Suprapubic skin (tissue), 4 donors: ENCODE results near the gene JAKMIP1. TPM values are rescaled to one million over a fixed set of nuclear protein-coding genes. Genes with fewer than 3 reads are reported as not detected.

Source experiments
- DNase-seq, 2 donors: peaks; one replicate each; pipeline ENCODE4 v3.0.0-alpha.2; 2019; ENCODE audit warnings: low spot score in 2 of 2
- H3K27ac ChIP-seq: fragments of 200-600 bp; sonication (generic); one replicate; pipeline ENCODE4 v1.5.1; 2019
- H3K27me3 ChIP-seq: fragments of 200-600 bp; sonication (generic); one replicate; pipeline ENCODE4 v1.5.1; 2019
- H3K36me3 ChIP-seq: fragments of 200-600 bp; sonication (generic); one replicate; pipeline ENCODE4 v1.5.1; 2019
- H3K4me1 ChIP-seq: fragments of 200-600 bp; sonication (generic); one replicate; pipeline ENCODE4 v1.5.1; 2019
- H3K4me3 ChIP-seq: fragments of 200-600 bp; sonication (generic); one replicate; pipeline ENCODE4 v1.5.1; 2019; ENCODE audit warnings: mild to moderate bottlenecking
- H3K9me3 ChIP-seq: fragments of 200-600 bp; sonication (generic); one replicate; pipeline ENCODE4 v1.5.1; 2019
- EP300 ChIP-seq: sonication (generic); formaldehyde crosslinking; IDR thresholded peaks from one replicate; pipeline ENCODE4 v1.6.1; 2017; ENCODE audit warnings: antibody characterized with exemption
- POLR2A ChIP-seq, 2 donors: fragments of 450-650 bp; IDR thresholded peaks; one replicate each; pipeline ENCODE4 v1.6.1; 2017; ENCODE audit warnings: antibody characterized with exemption in 2 of 2, mild to moderate bottlenecking in 2 of 2, moderate library complexity in 2 of 2
- POLR2AphosphoS5 ChIP-seq, 3 donors: sonication (generic); formaldehyde crosslinking; IDR thresholded peaks; one replicate each; pipeline ENCODE4 v1.6.1; 2017; ENCODE audit warnings: antibody characterized with exemption in 3 of 3
- WGBS: methylation state at CpG from one replicate; pipeline ENCODE4 v1.1.5; 2018; 5-methylcytosine and 5-hydroxymethylcytosine counted together
- total RNA-seq, 4 donors: library from RNA; depleted of rRNA; stranded (reverse); fragments of >200 nt; gene quantifications; one replicate each; pipeline ENCODE4 v1.1.0, GENCODE V29; 2016
- TF ChIP-seq, protein P1 (sequence below), 2 donors: fragments of 200-600 bp in 1 of 2; fragments of 450-650 bp in 1 of 2; sonication (generic) in 1 of 2; IDR thresholded peaks; one replicate each; pipeline ENCODE4 v1.5.1; 2016 to 2019; ENCODE audit warnings: antibody characterized with exemption in 2 of 2, mild to moderate bottlenecking in 1 of 2, moderate library complexity in 1 of 2

Gene JAKMIP1
- total RNA-seq, 4 donors from 2014 or later, result 0.24 TPM; not detected in 3

DNA sequence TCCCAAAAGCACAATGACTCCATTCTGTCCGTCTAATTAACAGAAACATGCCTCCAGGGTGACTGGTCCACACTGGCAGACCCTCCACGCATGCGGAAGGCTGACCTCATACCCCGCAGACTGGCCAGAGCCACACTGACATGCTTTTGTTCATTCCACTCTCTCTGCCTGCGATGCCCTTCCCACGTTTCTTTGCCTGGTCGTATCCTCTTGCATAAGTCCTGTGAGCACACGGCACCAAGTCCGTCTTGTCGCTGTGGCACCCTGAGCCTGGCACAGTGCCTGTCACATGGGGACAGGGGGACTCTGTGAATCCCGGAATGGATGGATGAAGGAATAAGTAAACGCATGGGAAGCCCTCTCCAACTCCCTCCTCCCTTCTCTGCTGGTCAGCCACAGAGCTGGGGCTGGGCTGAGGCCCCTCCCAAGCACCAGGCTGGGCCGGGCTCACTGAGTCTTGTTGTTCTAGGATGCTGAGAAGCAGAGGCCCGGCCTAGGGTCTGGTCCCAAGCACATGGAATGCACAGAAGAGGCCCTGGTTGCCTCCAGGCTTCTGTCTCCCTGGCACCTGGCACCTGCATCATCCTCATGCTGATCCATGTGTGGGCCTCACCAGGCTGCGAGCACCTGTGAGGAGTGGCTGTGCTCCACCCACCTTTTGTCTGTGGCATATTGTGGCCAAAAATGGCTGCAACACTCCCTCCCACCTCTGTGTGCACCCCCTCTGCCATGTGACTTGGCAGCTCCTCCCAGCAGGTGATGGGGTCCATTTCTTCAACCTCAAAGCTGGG, 143.2 kb downstream of the JAKMIP1 start:
- Histone ChIP-seq H3K9me3 (peaks cover 18% of the 10 kb centered on the region), H3K4me1 (no peaks in the 10 kb centered on the region), H3K4me3 (no peak overlapping the region), H3K36me3 (no peaks in the 10 kb centered on the region), H3K27me3 (no peaks in the 10 kb centered on the region), H3K27ac (no peak overlapping the region)
- 89% methylated on average over 15 of the region's 15 CpGs for WGBS
- no peak for DNase-seq
- no peak for TF ChIP-seq POLR2AphosphoS5 (IDR thresholded peaks at IDR 0.05)
- TF ChIP-seq, protein P1, sequence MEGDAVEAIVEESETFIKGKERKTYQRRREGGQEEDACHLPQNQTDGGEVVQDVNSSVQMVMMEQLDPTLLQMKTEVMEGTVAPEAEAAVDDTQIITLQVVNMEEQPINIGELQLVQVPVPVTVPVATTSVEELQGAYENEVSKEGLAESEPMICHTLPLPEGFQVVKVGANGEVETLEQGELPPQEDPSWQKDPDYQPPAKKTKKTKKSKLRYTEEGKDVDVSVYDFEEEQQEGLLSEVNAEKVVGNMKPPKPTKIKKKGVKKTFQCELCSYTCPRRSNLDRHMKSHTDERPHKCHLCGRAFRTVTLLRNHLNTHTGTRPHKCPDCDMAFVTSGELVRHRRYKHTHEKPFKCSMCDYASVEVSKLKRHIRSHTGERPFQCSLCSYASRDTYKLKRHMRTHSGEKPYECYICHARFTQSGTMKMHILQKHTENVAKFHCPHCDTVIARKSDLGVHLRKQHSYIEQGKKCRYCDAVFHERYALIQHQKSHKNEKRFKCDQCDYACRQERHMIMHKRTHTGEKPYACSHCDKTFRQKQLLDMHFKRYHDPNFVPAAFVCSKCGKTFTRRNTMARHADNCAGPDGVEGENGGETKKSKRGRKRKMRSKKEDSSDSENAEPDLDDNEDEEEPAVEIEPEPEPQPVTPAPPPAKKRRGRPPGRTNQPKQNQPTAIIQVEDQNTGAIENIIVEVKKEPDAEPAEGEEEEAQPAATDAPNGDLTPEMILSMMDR (IDR thresholded peaks at IDR 0.05), result no peak
- TF ChIP-seq POLR2A (IDR thresholded peaks at IDR 0.05), result no peak
- TF ChIP-seq EP300, result no peak

DNA sequence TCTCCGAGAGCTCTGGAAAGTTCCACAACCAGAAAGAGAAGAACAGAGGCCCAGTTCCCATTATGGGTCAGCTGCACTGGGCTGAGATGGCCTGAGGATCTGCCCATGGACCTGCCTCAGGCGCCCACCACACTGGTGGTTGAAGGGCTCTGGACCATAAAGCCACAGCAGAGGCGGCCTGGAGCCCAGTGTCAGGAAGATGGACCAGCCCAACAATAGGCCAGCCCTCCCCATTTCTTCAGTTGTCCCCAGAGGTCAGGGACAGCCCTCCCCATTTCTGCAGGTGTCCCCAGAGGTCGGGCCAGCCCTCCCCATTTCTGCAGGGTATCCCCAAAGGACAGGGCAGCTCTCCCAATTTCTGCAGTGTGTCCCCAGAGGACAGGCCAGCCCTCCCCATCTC, 144.9 kb downstream of the JAKMIP1 start:
- peaks cover 18% of the 10 kb centered on the region for H3K9me3 ChIP-seq
- no peaks in the 10 kb centered on the region for H3K36me3 ChIP-seq
- H3K27me3 ChIP-seq, result peaks cover 8% of the 10 kb centered on the region
- no peak overlapping the region for H3K27ac ChIP-seq
- TF ChIP-seq EP300 (no peak), POLR2A (IDR thresholded peaks at IDR 0.05) (no peak), POLR2AphosphoS5 (IDR thresholded peaks at IDR 0.05) (no peak)
- TF ChIP-seq, protein P1 (IDR thresholded peaks at IDR 0.05), result no peak
- no peak for DNase-seq
- WGBS, result 77% methylated on average over 4 of the region's 4 CpGs
- no peak overlapping the region for H3K4me3 ChIP-seq
- no peaks in the 10 kb centered on the region for H3K4me1 ChIP-seq

DNA sequence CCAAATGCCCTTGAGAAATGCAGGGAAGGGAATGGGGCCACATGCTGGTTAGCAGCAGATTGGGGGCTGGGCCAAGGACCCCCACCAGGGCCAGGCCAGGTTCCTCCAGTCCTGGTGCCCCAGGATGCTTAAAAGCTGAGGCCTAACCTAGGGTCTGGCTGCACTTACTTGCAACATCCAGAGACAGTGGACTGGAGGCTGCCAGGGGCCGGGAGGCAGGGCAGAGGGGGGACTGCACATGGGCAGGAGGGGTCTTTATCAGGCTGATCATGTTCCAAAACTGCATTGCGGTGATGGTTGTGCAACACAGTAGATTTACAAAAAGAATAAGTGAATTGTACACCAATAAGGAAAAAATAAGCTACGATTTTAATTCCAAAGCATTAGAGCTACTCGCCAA, 145.3 kb downstream of the JAKMIP1 start:
- Histone ChIP-seq H3K27ac (no peak overlapping the region), H3K36me3 (no peaks in the 10 kb centered on the region), H3K27me3 (peaks cover 12% of the 10 kb centered on the region), H3K4me1 (no peaks in the 10 kb centered on the region), H3K4me3 (no peak overlapping the region), H3K9me3 (peaks cover 18% of the 10 kb centered on the region)
- no peak for DNase-seq
- WGBS, result 89% methylated on average over 4 of the region's 4 CpGs
- TF ChIP-seq POLR2A (IDR thresholded peaks at IDR 0.05), result no peak
- no peak for TF ChIP-seq EP300
- TF ChIP-seq, protein P1 (IDR thresholded peaks at IDR 0.05), result no peak
- no peak for TF ChIP-seq POLR2AphosphoS5 (IDR thresholded peaks at IDR 0.05)

DNA sequence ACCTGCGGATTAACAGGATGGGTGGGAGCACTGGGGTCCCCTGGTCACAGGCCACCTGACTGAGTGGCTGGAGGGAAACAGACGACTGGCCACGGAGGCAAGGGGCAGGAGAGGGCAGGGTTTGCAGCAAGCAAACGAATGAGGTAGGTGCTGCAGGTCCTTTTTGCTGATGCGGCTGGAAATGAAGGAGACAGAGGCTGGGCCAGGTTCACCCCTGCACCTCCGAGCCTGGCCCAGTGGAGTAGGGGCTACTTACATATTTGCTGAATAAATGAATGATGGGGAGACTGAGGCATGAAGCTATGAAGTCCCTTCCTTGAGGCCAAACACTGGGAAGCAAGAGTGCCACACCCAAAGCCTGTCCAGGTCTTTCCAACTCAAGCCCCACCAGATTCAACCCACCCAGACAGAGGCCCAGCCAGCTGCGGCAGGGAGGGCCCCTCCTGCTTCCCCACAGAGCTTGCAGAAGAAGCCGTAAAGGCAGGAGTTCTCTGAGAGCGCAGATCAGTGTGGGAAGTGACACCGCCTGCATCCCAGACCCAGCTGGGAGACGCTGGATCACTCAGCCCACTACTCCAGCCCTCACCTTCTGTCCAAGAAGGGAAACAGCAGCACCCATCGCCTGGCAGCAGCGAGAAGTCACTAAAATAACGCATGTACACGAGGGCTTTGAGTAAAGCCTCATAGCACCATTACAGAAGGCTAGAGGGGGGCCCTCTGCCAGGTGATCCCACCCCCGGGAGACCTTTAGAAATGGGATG, 146.0 kb downstream of the JAKMIP1 start:
- Histone ChIP-seq H3K4me3 (no peak overlapping the region), H3K36me3 (no peaks in the 10 kb centered on the region), H3K27ac (no peak overlapping the region), H3K27me3 (peaks cover 15% of the 10 kb centered on the region), H3K9me3 (peaks cover 17% of the 10 kb centered on the region), H3K4me1 (no peaks in the 10 kb centered on the region)
- WGBS, result 69% methylated on average over 16 of the region's 16 CpGs
- TF ChIP-seq POLR2AphosphoS5 (IDR thresholded peaks at IDR 0.05) (no peak), EP300 (no peak), POLR2A (IDR thresholded peaks at IDR 0.05) (no peak)
- TF ChIP-seq, protein P1 (IDR thresholded peaks at IDR 0.05), result no peak
- DNase-seq, result no peak

DNA sequence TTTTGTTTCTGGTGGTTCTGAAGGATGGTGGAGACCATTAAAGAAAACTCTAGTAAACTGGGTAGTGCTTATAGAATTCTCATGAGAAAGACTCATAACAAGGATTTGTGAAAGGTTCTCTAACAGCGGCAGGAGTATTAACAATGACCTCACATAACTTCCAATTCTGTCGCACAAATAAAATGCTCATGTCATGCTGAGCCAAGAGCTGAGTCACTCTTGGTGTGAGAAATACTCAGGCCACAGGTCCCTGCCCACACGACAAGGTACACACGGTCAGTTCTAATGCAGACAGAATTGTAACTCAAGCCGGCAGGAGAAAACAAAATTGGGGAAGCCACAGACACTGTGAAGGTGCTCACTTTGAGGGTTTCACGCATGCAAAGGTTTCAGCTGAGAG, 147.7 kb downstream of the JAKMIP1 start:
- Histone ChIP-seq H3K27ac (no peak overlapping the region), H3K36me3 (no peaks in the 10 kb centered on the region), H3K27me3 (peaks cover 17% of the 10 kb centered on the region), H3K4me1 (no peaks in the 10 kb centered on the region), H3K9me3 (peaks cover under 1% of the 10 kb centered on the region), H3K4me3 (no peak overlapping the region)
- DNase-seq, result no peak
- 80% methylated on average over 6 of the region's 6 CpGs for WGBS
- TF ChIP-seq POLR2A (IDR thresholded peaks at IDR 0.05), result no peak
- TF ChIP-seq EP300, result no peak
- TF ChIP-seq, protein P1 (IDR thresholded peaks at IDR 0.05), result no peak
- TF ChIP-seq POLR2AphosphoS5 (IDR thresholded peaks at IDR 0.05), result no peak
